Measurements from ENCODE around the gene SLC51B. TPM values are rescaled to one million over a fixed set of nuclear protein-coding genes. Genes with fewer than 3 reads are reported as not detected.

SLC51B gene
- total RNA-seq, 1 experiment from 2014 or later, result not detected

GRCh38 chr15:65037309-65037708 lies 7.9 kb upstream of the SLC51B start (continued):
- TF ChIP-seq YY1 (IDR thresholded peaks at IDR 0.05; ENCODE audit: extremely low read depth, insufficient replicate concordance, low read depth, low read length) (no peak), CBX3 (IDR thresholded peaks at IDR 0.05; ENCODE audit: low read depth) (no peak), ATF3 (IDR thresholded peaks at IDR 0.05) (no peak)

GRCh38 chr15:65038428-65038827 lies 6.8 kb upstream of the SLC51B start:
- Histone ChIP-seq H3K4me2 (ENCODE audit: low read length) (no peak overlapping the region), H3K9me3 (ENCODE audit: control insufficient read depth in 1 of 2, insufficient read depth in 1 of 2, low read depth in 1 of 2, low read length in 2 of 2) (no peaks in the 10 kb centered on the region), H3K79me2 (ENCODE audit: insufficient read depth, low read length) (no peaks in the 10 kb centered on the region), H3K9ac (ENCODE audit: low read length) (no peak overlapping the region), H3K27ac (ENCODE audit: low read depth, low read length) (no peak overlapping the region), H3K36me3 (ENCODE audit: control insufficient read depth in 1 of 2, insufficient read depth in 2 of 2, low read length in 2 of 2) (no peaks in the 10 kb centered on the region), H3K4me3 (replicated peaks in 1 of 2; ENCODE audit: low read depth in 1 of 2, low read length in 2 of 2) (no peak overlapping the region), H3K9me2 (ENCODE audit: insufficient read depth) (no peaks in the 10 kb centered on the region), H3K27me3 (ENCODE audit: insufficient read depth, low read length) (no peaks in the 10 kb centered on the region), H2AFZ (ENCODE audit: low read depth, low read length, poor library complexity, severe bottlenecking) (no peak overlapping the region), H4K20me1 (ENCODE audit: insufficient read depth) (no peaks in the 10 kb centered on the region), H3K4me1 (ENCODE audit: control insufficient read depth in 1 of 2, insufficient read depth in 2 of 2, low read length in 2 of 2) (peaks cover 0 to 14% of the 10 kb centered on the region in 2 experiments; a peak in 3 of 4 replicates)
- no TSS peak for BruUV-seq (replicated peaks)
- POLR2A ChIA-PET, result no interaction called here
- no peak for DNase-seq (ENCODE audit: low read depth, low spot score)
- no peak for TF ChIP-seq MAX (IDR thresholded peaks at IDR 0.05)
- no peak for TF ChIP-seq SRF (IDR thresholded peaks at IDR 0.05; ENCODE audit: low read depth)
- no peak for TF ChIP-seq POLR2AphosphoS5 (IDR thresholded peaks at IDR 0.05; ENCODE audit: low read depth, low read length)
- no peak for TF ChIP-seq EZH2 (IDR thresholded peaks at IDR 0.05)
- TF ChIP-seq ZFX (IDR thresholded peaks at IDR 0.05), result no peak
- no peak for TF ChIP-seq CEBPB (IDR thresholded peaks at IDR 0.05; ENCODE audit: low read depth)
- TF ChIP-seq RAD21 (IDR thresholded peaks at IDR 0.05; ENCODE audit: low read depth), result no peak
- no peak for TF ChIP-seq YY1 (IDR thresholded peaks at IDR 0.05; ENCODE audit: extremely low read depth, insufficient replicate concordance, low read depth, low read length)
- no peak for TF ChIP-seq SIN3A (IDR thresholded peaks at IDR 0.05; ENCODE audit: low read depth)
- no peak for TF ChIP-seq ELF1 (IDR thresholded peaks at IDR 0.05; ENCODE audit: borderline replicate concordance, low read depth)
- no peak for TF ChIP-seq CTCF (IDR thresholded peaks at IDR 0.05 in 2 of 3, conservative IDR thresholded peaks at IDR 0.05 in 1 of 3; ENCODE audit: borderline replicate concordance in 1 of 3, insufficient read depth in 1 of 3, low read depth in 2 of 3, low read length in 2 of 3)
- no peak for TF ChIP-seq REST (IDR thresholded peaks at IDR 0.05; ENCODE audit: low read depth)
- TF ChIP-seq POLR2A (IDR thresholded peaks at IDR 0.05; ENCODE audit: borderline replicate concordance, extremely low read depth, insufficient read depth, insufficient read length), result no peak
- TF ChIP-seq JUND (IDR thresholded peaks at IDR 0.05), result no peak
- no peak for TF ChIP-seq SP1 (IDR thresholded peaks at IDR 0.05; ENCODE audit: low read depth)
- no peak for TF ChIP-seq ATF3 (IDR thresholded peaks at IDR 0.05)
- TF ChIP-seq TCF7L2 (IDR thresholded peaks at IDR 0.05; ENCODE audit: borderline replicate concordance, extremely low read depth, insufficient read depth, insufficient read length), result no peak
- TF ChIP-seq FOSL1 (IDR thresholded peaks at IDR 0.05; ENCODE audit: low read depth), result no peak
- no peak for TF ChIP-seq EZH2phosphoT487 (IDR thresholded peaks at IDR 0.05; ENCODE audit: borderline replicate concordance)
- no peak for TF ChIP-seq ZNF274 (IDR thresholded peaks at IDR 0.05; ENCODE audit: low read depth, low read length)
- intact Hi-C loops (cut with micrococcal nuclease), result no loop called here
- ATAC-seq, result no peak
- RAD21 ChIA-PET (ENCODE audit: low non-redundant PET in 1 of 2, low total read pairs in 2 of 2, uncharacterized antibody in 2 of 2, unreplicated experiment in 2 of 2), result no interaction called here
- CTCF ChIA-PET, result no interaction called here

Measured in HCT116 (cell line).